ENCODE results near the gene SEMA6A.
A peak's percentile ranks its signal among the peaks of the same experiment; 100 is the strongest.

The SEMA6A gene, protein sequence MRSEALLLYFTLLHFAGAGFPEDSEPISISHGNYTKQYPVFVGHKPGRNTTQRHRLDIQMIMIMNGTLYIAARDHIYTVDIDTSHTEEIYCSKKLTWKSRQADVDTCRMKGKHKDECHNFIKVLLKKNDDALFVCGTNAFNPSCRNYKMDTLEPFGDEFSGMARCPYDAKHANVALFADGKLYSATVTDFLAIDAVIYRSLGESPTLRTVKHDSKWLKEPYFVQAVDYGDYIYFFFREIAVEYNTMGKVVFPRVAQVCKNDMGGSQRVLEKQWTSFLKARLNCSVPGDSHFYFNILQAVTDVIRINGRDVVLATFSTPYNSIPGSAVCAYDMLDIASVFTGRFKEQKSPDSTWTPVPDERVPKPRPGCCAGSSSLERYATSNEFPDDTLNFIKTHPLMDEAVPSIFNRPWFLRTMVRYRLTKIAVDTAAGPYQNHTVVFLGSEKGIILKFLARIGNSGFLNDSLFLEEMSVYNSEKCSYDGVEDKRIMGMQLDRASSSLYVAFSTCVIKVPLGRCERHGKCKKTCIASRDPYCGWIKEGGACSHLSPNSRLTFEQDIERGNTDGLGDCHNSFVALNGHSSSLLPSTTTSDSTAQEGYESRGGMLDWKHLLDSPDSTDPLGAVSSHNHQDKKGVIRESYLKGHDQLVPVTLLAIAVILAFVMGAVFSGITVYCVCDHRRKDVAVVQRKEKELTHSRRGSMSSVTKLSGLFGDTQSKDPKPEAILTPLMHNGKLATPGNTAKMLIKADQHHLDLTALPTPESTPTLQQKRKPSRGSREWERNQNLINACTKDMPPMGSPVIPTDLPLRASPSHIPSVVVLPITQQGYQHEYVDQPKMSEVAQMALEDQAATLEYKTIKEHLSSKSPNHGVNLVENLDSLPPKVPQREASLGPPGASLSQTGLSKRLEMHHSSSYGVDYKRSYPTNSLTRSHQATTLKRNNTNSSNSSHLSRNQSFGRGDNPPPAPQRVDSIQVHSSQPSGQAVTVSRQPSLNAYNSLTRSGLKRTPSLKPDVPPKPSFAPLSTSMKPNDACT

DNA sequence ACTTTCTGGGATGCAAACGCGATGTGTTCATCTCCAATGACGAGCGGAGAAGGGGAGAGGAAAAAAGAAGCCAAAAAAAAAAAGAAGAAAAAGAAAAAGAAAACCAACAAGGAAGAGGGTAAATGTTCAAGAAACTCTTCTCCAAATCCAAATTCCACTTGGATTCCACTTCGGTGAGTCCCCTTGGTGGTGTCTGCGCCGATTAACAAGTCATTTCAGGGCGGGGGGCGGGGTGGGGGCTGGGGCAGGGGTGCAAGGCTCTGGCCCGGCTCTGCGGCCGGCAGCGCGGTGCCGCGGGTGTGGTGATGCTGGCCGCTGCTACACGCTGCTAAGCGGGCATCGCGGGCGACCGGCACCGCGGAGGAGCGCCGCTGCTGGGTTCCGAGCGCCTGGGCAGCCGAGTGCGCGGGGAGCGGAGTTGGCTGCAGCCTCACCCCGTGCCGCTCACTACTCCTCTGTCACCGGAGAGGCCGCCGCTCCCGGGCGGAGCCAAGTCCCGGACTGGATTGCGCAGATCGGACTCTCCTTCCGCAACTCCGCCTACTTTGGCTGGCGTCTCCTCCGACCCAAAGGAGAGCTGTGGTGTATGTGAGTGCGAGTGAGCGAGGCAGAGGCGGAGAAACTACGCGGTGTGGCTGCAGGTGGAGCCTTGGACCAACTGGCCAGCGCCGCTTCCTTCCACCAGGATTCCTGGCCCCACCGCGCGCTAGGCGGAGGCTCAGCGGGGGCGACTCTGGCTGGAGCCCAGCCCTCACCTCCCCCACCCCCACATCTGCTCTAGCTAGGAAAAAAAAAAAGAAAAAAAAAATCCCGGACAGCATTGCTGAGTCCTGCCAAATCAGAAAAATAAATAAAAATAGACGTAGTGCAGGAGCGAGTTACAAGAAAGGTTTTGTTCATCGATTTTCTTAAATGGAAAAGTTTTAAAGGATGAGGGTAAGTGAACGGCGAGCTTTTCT lies at the start of gene SEMA6A:
SEMA6A (minus strand) TSS at position 457 of the 959 bp plus-strand sequence. CDS start 69,879 bp downstream, outside the sequence.
- DNase-seq (ENCODE audit: extremely low read depth in 1 of 2, low read depth in 1 of 2), result peak; percentile 49 to 60

DNA sequence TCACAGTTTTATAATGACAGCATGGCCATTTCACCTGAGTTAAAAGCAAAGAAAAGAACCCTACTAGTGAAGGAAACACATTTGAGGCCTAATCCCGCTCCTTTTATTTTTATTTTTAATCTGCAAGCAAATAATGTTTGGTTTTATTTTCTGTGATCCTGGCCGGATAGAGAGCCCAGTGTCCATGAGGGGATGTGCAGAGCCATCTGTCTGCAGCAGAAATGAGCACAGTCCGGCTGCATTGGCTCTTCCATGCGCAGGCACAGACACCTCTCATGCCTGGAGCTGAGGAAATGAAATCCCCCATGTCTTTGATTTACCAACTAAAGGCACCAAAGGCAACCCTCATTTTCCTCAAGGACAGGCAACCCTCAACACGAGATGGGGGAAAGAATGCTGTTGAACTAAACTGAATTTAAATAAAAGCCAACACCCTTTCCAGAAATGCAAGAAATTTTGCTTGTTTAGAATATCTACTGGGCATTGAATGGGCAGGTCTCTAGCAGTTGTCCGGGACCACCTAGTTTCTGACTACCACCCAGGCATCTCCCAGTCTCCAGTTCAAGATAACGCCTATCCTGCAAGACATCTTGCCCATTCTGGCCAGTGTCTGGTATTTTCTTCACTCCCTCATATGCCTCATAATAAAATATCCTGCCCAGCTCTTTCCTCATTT lies 47.9 kb upstream of the SEMA6A start:
- DNase-seq (ENCODE audit: extremely low read depth in 1 of 2, low read depth in 1 of 2), result no peak

DNA sequence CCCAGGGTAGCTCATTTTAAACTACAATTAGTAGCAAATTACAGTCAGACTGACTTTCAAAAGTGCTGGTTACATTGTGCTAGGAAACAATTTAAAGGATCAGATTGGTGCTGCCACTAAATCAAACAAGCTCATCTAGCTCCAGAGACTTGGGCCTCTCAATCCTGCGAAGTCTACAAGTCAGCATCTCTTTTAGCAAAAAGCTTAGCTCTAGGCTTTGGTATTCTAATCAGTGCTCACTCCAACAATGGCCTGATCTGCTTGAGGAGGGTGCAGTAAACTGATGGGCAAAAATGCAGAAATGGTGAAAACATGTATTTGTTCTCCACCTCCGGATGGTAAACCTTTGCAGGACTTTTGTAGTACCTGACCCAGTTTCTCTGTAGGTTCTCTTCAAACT lies 47.0 kb upstream of the SEMA6A start:
- no peak for DNase-seq (ENCODE audit: extremely low read depth in 1 of 2, low read depth in 1 of 2)

DNA sequence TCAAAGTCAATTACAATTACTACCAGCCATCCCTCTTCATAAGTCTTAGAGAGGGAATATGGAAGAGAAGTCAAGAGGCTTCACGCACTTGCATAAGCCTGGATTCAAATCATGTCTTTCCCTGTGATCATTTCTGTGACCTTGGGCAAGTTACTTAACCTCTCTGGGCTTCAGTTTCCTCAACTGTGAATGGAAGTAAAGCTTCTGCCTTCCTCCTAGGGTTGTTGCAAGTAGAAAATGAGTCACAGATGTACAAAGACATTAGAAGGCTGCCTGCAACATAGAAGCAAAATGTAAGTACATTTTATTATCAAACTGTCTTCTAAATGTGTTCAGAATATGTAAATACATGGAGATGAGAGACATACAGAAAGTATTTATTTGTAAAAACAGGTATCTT lies 42.3 kb upstream of the SEMA6A start:
- no peak for DNase-seq (ENCODE audit: extremely low read depth in 1 of 2, low read depth in 1 of 2)

DNA sequence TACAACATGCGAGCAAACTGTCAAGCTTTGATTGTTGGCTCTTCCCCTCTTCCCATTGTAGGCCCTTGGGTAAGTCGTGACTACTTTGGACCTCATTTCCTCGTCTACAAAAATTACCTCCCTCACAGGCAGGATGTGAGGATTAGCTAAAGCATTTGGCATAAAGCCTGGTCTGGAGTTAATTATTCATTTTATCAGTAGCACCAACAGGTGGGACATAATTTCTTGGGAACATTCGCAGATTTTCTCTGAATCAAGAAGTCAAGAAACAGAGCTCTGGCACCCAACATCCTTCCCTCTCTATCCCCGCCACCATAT lies 39.9 kb upstream of the SEMA6A start:
- DNase-seq (ENCODE audit: extremely low read depth in 1 of 2, low read depth in 1 of 2), result no peak

DNA sequence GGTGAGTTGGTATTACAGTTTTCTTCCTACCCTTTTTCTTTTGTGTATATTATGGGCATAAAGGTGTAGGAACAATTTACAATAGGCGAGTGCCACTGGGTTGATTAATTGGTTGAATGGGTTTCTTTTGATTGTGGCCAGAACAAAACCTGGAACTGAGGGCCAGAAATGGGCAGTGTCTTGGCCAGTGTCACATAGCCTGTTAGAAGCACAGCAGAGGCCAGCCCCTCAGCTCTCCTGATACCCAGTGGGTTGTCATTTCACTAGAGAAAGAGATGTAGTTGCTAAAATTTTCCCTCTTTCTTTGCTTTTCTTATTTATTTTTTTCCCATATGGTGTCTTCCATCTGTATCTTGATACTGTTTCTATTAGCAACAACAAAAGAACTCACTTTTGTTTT lies 38.8 kb upstream of the SEMA6A start:
- no peak for DNase-seq (ENCODE audit: extremely low read depth in 1 of 2, low read depth in 1 of 2)

DNA sequence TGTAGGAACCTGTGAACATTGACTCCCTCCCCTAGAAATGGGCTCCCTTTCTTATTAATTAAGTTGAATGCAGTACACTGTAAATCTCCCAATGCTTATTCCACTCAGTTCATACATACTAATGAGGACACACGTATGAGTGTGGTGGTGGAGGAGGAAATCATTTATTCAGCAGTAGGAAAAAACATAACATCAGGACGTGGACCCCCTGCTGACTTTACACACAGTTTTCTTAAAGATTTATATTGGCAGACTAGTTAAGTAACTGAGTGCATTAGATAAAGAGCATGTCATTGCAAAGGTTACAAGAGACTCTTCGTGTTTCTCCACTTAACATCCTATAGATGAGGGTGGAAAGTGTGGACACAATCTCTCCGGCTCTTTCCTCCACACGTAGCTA lies 37.8 kb upstream of the SEMA6A start:
- DNase-seq (ENCODE audit: extremely low read depth in 1 of 2, low read depth in 1 of 2), result no peak

DNA sequence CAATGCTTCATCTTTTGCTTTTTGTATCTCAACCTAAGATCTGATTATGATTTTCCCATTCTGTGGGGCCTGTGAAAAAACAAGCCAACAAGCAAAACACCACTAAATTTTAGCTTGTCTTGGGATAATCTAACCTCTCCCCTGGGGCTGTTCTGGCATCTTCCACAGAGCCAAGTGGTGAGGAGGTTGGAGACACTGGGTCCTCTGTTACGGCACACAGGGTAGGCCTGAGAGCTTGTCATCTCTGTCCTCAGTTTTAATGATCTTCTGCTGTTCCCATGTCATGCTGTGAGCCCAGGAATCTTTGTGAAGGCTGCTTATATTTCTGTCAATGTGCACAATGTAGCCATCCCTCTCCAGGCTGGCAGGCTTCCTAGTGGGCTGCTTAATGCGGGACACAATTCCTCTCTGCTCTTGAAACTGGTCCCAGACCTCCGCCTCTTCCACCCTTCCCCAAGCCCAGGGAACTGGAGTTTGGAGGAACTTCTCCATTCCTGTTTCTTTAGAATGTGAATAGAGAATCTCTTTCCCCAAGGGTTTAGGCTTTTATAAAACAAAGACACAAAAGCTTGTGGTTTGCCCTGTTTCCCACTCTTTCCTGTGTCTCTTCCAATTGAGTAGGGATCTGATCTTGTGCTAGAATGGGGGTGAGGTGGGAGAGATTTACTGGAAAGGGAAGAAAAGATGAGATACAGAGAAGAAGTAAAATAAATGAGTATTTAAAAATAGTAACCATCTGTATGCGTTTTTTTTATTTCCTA lies 30.9 kb upstream of the SEMA6A start:
- no peak for DNase-seq (ENCODE audit: extremely low read depth in 1 of 2, low read depth in 1 of 2)

DNA sequence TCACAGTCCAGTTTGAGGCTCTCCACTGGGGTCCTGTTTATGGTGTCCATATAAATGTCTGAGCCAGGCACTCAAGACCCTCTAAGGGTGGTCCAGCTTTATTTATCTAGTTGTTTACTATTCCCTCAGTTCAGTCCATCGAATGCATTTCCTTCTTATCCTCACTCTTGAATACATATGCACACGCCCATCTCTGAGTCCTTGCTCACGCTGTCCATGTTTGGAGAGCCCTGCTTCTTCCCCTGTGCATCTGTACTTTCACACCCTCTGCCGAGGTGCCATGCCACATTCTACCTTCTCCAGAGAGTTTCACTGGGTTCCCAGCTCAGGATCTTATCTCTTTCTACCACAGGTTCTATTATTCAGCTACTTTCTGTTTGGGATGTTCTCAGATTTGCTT lies 30.2 kb upstream of the SEMA6A start:
- DNase-seq (ENCODE audit: extremely low read depth in 1 of 2, low read depth in 1 of 2), result no peak

DNA sequence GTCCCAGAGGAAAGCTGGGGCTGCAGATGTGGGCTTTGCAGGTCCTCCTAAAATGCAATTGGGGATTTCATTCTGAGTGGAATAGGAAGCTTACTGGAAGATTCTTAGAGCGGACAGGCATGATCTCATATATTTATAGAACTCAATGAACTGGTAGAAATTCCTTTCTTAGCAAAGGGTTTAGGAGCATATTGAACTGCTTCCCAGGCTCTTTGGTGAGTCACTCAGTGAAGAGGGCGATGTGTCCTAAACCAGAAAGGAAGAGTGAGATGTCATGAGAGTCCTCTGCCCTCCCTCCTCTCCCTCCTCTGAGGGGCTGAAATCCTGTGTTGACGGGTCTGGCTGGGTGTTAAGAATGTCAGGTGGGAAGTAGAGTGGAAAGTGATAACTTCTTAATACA lies 26.3 kb upstream of the SEMA6A start:
- no peak for DNase-seq (ENCODE audit: extremely low read depth in 1 of 2, low read depth in 1 of 2)

DNA sequence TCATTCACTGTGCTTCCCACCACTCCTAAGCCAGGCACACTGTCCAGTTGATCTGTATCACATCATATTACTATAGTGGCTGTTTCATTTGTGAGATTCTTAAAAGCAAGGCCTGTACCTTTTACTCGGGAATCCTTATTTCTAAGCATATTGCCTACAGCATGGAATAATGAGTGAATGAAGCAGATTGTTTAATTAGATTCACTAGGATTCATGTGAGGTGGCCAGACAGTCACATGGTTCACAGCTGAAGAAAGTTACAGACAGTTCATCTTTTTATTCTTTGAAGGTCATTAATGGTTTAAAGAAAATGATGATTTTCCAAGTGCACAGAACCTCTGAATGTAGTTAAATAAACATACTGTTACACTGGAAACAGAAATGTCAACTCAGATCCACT lies 24.3 kb upstream of the SEMA6A start:
- no peak for DNase-seq (ENCODE audit: extremely low read depth in 1 of 2, low read depth in 1 of 2)

DNA sequence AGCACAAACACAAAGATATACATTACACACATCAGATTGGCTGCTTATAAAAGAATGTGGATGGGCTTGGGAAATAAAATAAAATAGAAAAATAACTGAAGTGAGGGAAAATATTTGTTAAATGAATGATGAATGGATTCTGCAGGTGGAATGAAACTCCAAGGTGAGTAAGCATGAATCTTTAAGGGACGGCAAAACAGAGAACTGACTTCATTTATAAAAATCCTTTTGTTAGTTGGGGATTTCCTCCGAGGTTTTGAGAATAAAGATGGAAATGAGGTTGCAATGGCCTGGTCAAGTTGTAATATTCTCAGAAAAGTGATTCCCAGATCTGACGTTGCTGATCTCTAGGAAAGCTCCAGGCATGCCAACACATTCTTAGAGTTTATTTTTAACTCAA lies 20.9 kb upstream of the SEMA6A start:
- DNase-seq (ENCODE audit: extremely low read depth in 1 of 2, low read depth in 1 of 2), result no peak

DNA sequence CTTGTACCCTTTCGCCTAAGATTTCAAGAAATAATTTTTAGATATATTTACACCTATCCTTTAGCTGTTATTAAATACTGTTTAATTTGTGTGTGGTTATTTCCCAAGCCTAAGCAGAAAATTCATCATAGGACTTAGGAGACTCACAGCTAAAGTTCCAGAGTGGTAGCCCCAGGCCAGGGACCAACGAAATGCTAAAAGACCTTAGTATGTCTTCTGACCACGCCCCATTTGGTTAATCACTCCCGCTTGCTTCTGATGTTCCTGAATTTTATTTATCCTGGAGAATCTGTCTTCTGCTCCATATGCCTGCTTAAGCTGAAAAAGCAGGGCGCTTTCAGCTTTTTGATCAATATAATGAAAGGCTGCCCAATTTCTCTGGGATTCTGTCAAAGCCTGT lies 18.7 kb upstream of the SEMA6A start:
- no peak for DNase-seq (ENCODE audit: extremely low read depth in 1 of 2, low read depth in 1 of 2)

DNA sequence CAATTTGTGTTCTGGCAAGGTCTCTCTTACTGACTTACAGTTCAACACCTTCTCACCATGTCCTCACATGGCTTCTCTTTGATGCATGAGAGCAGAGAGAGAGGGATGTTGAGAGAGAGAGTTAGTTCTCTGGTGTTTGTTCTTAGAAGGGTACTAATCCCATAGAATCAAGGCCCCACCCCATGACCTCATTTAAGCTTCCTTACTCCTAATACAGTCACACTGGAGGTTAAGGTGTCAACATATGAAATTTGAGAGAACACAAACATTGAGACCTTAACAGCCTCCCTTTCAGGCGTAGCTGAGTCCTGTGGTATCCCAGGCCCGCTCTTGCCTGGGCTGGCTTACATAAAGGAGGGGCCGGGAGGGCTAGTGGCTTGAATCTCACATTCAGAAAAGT lies 10.6 kb upstream of the SEMA6A start:
- no peak for DNase-seq (ENCODE audit: extremely low read depth in 1 of 2, low read depth in 1 of 2)

DNA sequence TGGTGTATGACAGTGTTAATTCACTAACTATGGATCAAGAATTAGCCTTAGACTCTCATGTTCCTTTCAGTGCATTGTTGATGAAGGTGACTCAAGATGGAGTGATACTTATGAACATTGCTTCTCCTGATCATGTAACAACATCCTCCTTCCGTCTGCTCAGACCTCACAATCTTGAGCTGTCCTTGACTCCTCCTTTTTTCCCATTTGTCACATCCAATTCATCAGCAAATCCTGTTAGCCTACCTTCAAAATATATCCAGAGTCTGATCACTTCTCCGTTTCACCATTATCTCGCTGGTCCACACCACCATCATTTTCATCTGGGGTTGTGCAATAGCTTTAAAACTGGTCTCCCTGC lies 9.2 kb upstream of the SEMA6A start:
- DNase-seq (ENCODE audit: extremely low read depth in 1 of 2, low read depth in 1 of 2), result no peak

DNA sequence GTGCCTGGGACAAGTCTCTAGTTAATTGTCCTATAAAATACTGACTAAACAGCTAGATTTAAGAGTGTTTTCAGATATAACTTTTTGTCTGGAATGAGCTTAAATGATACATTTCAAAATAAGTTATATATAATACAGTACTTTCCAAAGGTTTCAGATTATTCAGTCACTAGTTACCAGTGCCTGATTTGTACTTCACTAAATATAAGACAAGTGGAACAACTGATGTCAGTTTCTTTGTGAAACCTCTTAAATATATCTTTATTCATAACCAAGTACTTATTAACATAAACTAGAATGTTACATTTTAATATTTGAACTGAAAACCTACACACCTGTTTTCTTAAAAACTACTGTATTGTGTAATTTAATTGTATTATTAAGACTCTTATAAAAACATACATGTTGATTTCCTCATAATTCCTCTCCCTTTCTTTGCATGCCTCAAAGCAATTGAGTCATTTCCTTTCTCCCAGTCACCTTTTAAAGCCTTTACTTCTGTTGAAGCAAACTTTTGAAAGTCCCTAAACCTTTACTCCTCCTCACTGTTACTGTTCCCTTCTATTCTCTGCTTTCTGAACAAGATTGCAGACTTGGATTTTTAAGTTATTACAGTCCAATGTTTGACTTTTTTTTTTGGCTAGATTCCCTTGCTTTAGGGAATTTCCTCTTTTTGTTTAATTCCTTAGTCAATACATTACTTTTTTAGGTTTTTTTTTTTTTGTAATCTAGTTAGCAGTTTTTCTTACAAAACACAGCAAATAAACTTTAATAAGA lies 8.7 kb upstream of the SEMA6A start:
- no peak for DNase-seq (ENCODE audit: extremely low read depth in 1 of 2, low read depth in 1 of 2)

DNA sequence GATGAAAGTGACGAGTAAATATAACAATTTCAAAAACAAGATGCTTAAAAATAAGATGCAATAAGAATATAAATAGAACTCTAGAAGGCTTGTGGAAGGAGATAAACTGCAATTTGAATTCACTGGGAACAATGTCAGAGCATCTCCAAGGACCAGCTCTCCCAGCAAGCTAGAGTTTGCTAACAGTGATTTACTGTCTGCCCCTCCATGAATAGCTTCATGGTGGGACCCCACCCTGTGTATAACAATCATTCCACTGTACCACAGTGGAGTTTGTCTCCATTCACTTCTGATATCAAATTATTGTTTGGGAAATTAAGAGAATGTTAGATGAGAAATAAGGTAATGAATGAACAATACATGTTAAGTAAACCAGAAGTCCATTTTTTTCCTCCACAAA lies 7.3 kb upstream of the SEMA6A start:
- DNase-seq (ENCODE audit: extremely low read depth in 1 of 2, low read depth in 1 of 2), result no peak

DNA sequence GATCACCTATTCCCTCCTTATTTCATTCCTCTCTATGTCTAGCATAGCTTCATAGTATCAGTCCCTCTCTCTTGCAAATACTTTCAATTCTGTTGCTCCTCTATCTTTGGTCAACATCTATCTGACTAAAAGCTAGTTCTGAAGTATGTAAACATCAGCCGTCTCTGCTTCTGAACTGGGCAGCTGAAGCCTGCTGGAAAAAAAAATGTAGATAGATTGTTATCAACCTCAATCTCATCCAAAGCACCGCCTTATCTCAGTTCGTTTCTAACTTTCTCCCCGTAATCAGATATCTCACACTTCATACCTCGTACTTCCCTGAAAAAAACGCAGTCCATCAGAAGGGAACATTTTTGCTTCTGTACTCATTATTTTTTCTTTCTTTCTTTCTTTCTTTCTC lies 4.5 kb upstream of the SEMA6A start:
- DNase-seq (ENCODE audit: extremely low read depth in 1 of 2, low read depth in 1 of 2), result no peak

DNA sequence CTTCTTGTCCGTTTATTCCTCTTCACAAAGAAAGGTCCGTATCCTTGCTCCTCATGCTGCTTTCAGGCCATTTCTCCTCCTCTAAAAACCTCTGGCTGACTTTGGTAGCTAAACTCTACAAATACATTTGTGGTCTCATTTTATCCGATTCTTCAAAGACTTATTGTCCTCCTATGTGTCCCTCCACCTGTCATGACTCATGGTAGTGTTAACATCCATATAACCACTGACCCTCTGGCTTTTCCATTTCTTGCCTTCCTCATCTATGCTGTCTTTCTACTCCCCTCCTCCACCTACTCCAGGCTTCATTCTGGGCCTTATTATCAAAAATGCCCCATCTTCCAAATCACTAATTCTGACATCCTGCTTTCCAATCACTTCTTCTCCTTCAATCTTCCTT lies 4.1 kb upstream of the SEMA6A start:
- no peak for DNase-seq (ENCODE audit: extremely low read depth in 1 of 2, low read depth in 1 of 2)

Data from stimulated activated CD8-positive, alpha-beta memory T cell treated with anti-CD3 and anti-CD28 coated beads, Interleukin-7, amount 100 ng/mL, for 48 hours (primary cell).